GM23338 (cell line): ENCODE measurements around the gene PTF1A. TPM values are rescaled to one million over a fixed set of nuclear protein-coding genes. Genes with fewer than 3 reads are reported as not detected.

Experiments
- ATAC-seq: fragments of 200-7000 bp; cut with Tn5 transposase; 3 replicates; pipeline ENCODE4 v1.9.1; 2020
- DNase-seq: peaks from one replicate; pipeline ENCODE4 v3.0.0-alpha.2; 2015; ENCODE audit warnings: low spot score
- H2AFZ ChIP-seq: fragments of 200-600 bp; sonication (generic); 2 replicates; pipeline ENCODE4 v1.8.0; 2016; ENCODE audit warnings: antibody characterized with exemption, mild to moderate bottlenecking, moderate library complexity
- H3F3A ChIP-seq: fragments of 200-600 bp; sonication (generic); replicated peaks from 2 replicates; pipeline ENCODE4 v1.8.0; 2017; ENCODE audit warnings: antibody characterized with exemption, mixed run types, low read depth
- H3K27ac ChIP-seq: fragments of 200-600 bp; sonication (generic); 2 replicates; pipeline ENCODE4 v1.6.1; 2016; ENCODE audit warnings: low read depth
- H3K27me3 ChIP-seq: fragments of 200-600 bp; sonication (generic); 2 replicates; pipeline ENCODE4 v1.8.0; 2016; ENCODE audit warnings: mild to moderate bottlenecking, mixed run types, moderate library complexity; ENCODE audit not compliant: insufficient read depth
- H3K36me3 ChIP-seq: fragments of 200-600 bp; sonication (generic); 2 replicates; pipeline ENCODE4 v1.8.0; 2016; ENCODE audit warnings: mild to moderate bottlenecking; ENCODE audit not compliant: insufficient read depth
- H3K4me1 ChIP-seq: fragments of 200-600 bp; sonication (generic); 2 replicates; pipeline ENCODE4 v1.8.0; 2016; ENCODE audit warnings: mild to moderate bottlenecking, moderate library complexity; ENCODE audit not compliant: insufficient read depth
- H3K4me2 ChIP-seq: fragments of 200-600 bp; sonication (generic); 2 replicates; pipeline ENCODE4 v1.7.1; 2017; ENCODE audit warnings: mixed run types
- H3K4me3 ChIP-seq: fragments of 200-600 bp; sonication (generic); 2 replicates; pipeline ENCODE4 v1.6.1; 2016; ENCODE audit warnings: mixed run types
- H3K79me2 ChIP-seq: fragments of 200-600 bp; sonication (generic); replicated peaks from 2 replicates; pipeline ENCODE4 v1.8.0; 2017; ENCODE audit warnings: mild to moderate bottlenecking; ENCODE audit not compliant: insufficient read depth
- H3K9me2 ChIP-seq: fragments of 200-600 bp; sonication (generic); 2 replicates; pipeline ENCODE4 v1.8.0; 2017; ENCODE audit not compliant: insufficient read depth
- H4K20me1 ChIP-seq: fragments of 200-600 bp; sonication (generic); replicated peaks from 2 replicates; pipeline ENCODE4 v1.8.0; 2017; ENCODE audit warnings: mild to moderate bottlenecking; ENCODE audit not compliant: insufficient read depth
- H3K27ac Mint-ChIP-seq: 2 replicates; pipeline ENCODE4 v1.8.0; 2020; ENCODE audit warnings: inconsistent platforms, mild to moderate bottlenecking, moderate library complexity, mixed read lengths
- H3K27me3 Mint-ChIP-seq: 3 replicates; pipeline ENCODE4 v1.8.0; 2022; ENCODE audit warnings: low read depth, mild to moderate bottlenecking, moderate library complexity, mixed read lengths, inconsistent platforms; ENCODE audit not compliant: insufficient read depth, poor library complexity
- H3K36me3 Mint-ChIP-seq: 3 replicates; pipeline ENCODE4 v1.8.0; 2021; ENCODE audit warnings: low read depth, mild to moderate bottlenecking, inconsistent platforms, moderate library complexity, mixed read lengths
- H3K4me1 Mint-ChIP-seq: 3 replicates; pipeline ENCODE4 v1.8.0; 2020; ENCODE audit warnings: mild to moderate bottlenecking, inconsistent platforms, mixed read lengths
- H3K4me3 Mint-ChIP-seq: 3 replicates; pipeline ENCODE4 v1.8.0; 2021; ENCODE audit warnings: moderate library complexity, mild to moderate bottlenecking, inconsistent platforms, mixed read lengths
- H3K9me3 Mint-ChIP-seq: 3 replicates; pipeline ENCODE4 v1.8.0; 2020; ENCODE audit warnings: moderate library complexity, mild to moderate bottlenecking, inconsistent platforms, mixed read lengths
- EZH2 ChIP-seq: fragments of 200-600 bp; sonication (generic); IDR thresholded peaks from one replicate; pipeline ENCODE4 v1.8.0; 2017; ENCODE audit warnings: antibody characterized with exemption, mild to moderate bottlenecking, low read depth; ENCODE audit not compliant: unreplicated experiment
- EZH2phosphoT487 ChIP-seq: fragments of 200-600 bp; sonication (generic); IDR thresholded peaks from one replicate; pipeline ENCODE4 v1.8.1; 2018; ENCODE audit warnings: antibody characterized with exemption; ENCODE audit not compliant: unreplicated experiment
- JUNB ChIP-seq: IDR thresholded peaks from one replicate; pipeline ENCODE4 v1.6.1; 2016; ENCODE audit warnings: antibody characterized with exemption; ENCODE audit not compliant: unreplicated experiment
- STAT1 ChIP-seq: IDR thresholded peaks from one replicate; pipeline ENCODE4 v1.6.1; 2016; ENCODE audit warnings: antibody characterized with exemption; ENCODE audit not compliant: unreplicated experiment
- ZNF114 ChIP-seq: fragments of 250-450 bp; sonication (Bioruptor Pico); IDR thresholded peaks from 2 replicates; pipeline ENCODE4 v1.5.0; 2020; ENCODE audit warnings: mild to moderate bottlenecking, moderate library complexity
- ZNF462 ChIP-seq: fragments of 250-450 bp; sonication (Bioruptor Pico); IDR thresholded peaks from 2 replicates; pipeline ENCODE4 v1.5.0; 2020; ENCODE audit warnings: mild to moderate bottlenecking, moderate library complexity
- polyA plus RNA-seq: library from polyadenylated mRNA; unstranded; fragments of >200 nt; fragmentation: Nextera tagmentation; extraction: Ambion mirVana; gene quantifications from 2 replicates; pipeline ENCODE4 v1.2.1, GENCODE V29; 2016
- total RNA-seq: library from RNA; depleted of rRNA; stranded (reverse); fragments of >200 nt; shearing (Covaris generic); gene quantifications from 2 replicates; pipeline ENCODE4 v1.2.3, GENCODE V29; 2014

Gene PTF1A
- total and polyA plus RNA-seq, 2 experiments from 2014 or later, result not detected

- H3K36me3 ChIP-seq, result no peaks in the 10 kb centered on the region
- no peak for ATAC-seq
- no peaks in the 10 kb centered on the region for H3K9me2 ChIP-seq
- H3K4me3 ChIP-seq, result peak overlapping the region; percentile 70; the same call in 1 of the 2 replicates
- Mint-ChIP-seq H3K4me1 (peaks cover 46% of the 10 kb centered on the region), H3K27ac (no peak overlapping the region), H3K4me3 (peak overlapping the region; percentile 39; the same call in 1 of the 3 replicates), H3K36me3 (no peaks in the 10 kb centered on the region), H3K27me3 (peaks cover 90% of the 10 kb centered on the region), H3K9me3 (no peaks in the 10 kb centered on the region)
- TF ChIP-seq JUNB (no peak), EZH2 (peak; percentile 65)
- peaks cover 39% of the 10 kb centered on the region for H4K20me1 ChIP-seq
- peaks cover 33% of the 10 kb centered on the region; the same call in 1 of the 2 replicates for H3F3A ChIP-seq
- no peaks in the 10 kb centered on the region for H3K79me2 ChIP-seq
- no peak overlapping the region for H2AFZ ChIP-seq
- no peak overlapping the region for H3K27ac ChIP-seq
- peaks cover 100% of the 10 kb centered on the region for H3K27me3 ChIP-seq
- no peak for DNase-seq
- H3K4me1 ChIP-seq, result peaks cover 79% of the 10 kb centered on the region
- H3K4me2 ChIP-seq, result peak overlapping the region; percentile 94; the same call in 1 of the 2 replicates
These were observed 9.0 kb downstream of the PTF1A start for GRCh38 chr10:23200997-23201652.

GRCh38 chr10:23201837-23202236, 9.7 kb downstream of the PTF1A start:
- no peaks in the 10 kb centered on the region for H3K36me3 Mint-ChIP-seq
- peaks cover 39% of the 10 kb centered on the region for H3K4me1 Mint-ChIP-seq
- DNase-seq, result no peak
- no peak overlapping the region for H2AFZ ChIP-seq
- TF ChIP-seq ZNF462 (CRISPR knock-in tag) (no peak), STAT1 (no peak), JUNB (no peak), EZH2phosphoT487 (no peak), ZNF114 (CRISPR knock-in tag) (no peak)
- no peak overlapping the region for H3K27ac Mint-ChIP-seq
- H4K20me1 ChIP-seq, result peaks cover 38% of the 10 kb centered on the region
- H3K4me3 Mint-ChIP-seq, result no peak overlapping the region
- H3K36me3 ChIP-seq, result no peaks in the 10 kb centered on the region
- H3K4me3 ChIP-seq, result no peak overlapping the region
- no peaks in the 10 kb centered on the region for H3K9me2 ChIP-seq
- no peak for ATAC-seq
- H3K79me2 ChIP-seq, result no peaks in the 10 kb centered on the region
- H3K4me1 ChIP-seq, result peaks cover 72% of the 10 kb centered on the region
- H3K27me3 ChIP-seq, result peaks cover 100% of the 10 kb centered on the region
- no peak overlapping the region for H3K27ac ChIP-seq
- H3F3A ChIP-seq, result peaks cover 33% of the 10 kb centered on the region; the same call in 1 of the 2 replicates
- no peaks in the 10 kb centered on the region for H3K9me3 Mint-ChIP-seq
- H3K27me3 Mint-ChIP-seq, result peaks cover 83% of the 10 kb centered on the region
- H3K4me2 ChIP-seq, result no peak overlapping the region
